GM19455 (cell line): ENCODE data around the gene ADAMTS12.
"Not testable (repeated sequence)": the region's sequence is repeated elsewhere in the genome, so short reads cannot be mapped to it uniquely, and the experiment has no call there.

ENCODE experiments used
- ATAC-seq: cut with Tn5 transposase; IDR thresholded peaks from one replicate; pipeline ENCODE4 v1.9.1; 2021; ENCODE audit not compliant: unreplicated experiment

Gene ADAMTS12

GRCh38 chr5:33604503-33604902 is 287.3 kb downstream of the ADAMTS12 start:
- no peak for ATAC-seq

DNA sequence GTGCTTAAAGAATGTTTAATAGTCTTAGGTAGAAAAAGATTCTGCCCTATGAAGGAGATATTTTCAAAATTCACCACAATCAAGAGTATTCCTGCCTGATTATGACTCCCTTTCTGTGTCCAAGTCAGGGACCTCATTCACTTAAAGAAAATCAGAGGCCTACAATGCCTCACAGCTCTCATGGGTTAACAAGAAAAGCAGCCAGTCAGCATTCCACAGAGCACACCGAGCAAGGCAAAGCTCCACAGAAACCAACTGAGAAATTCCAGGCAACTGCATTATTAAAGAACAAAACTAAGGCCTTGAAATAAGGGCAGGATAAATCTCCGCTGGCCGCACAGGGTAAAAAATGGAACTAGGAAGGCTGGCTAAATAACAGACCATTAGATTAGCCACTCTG is 289.9 kb downstream of the ADAMTS12 start:
- ATAC-seq = no peak

DNA sequence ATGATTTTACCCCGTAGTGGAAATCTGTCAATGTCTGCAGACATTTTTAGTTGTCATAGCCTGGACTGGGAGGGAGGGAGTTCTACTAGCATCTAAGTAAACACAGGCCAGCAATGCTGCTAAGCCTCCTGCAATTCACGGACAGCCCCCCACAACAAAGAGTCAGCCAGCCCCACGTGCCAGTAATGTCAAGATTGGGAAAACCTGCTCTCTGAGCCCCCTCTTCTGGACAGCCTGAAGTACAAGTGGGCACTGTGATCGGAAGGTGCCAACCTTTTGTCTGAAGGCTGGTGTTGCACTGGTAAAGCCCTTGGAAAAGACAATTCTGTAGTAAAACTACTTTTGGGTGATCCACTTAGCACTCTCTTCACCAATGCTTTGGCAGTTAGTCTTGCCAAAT is 296.5 kb downstream of the ADAMTS12 start:
- ATAC-seq = no peak

- ATAC-seq = no peak
These were observed 297.8 kb downstream of the ADAMTS12 start for GRCh38 chr5:33594006-33594405.

- ATAC-seq = no peak
These were observed 299.5 kb downstream of the ADAMTS12 start for GRCh38 chr5:33592245-33592644.

- peak; percentile 90 for ATAC-seq
These were observed 303.0 kb downstream of the ADAMTS12 start for GRCh38 chr5:33588654-33589372.

DNA sequence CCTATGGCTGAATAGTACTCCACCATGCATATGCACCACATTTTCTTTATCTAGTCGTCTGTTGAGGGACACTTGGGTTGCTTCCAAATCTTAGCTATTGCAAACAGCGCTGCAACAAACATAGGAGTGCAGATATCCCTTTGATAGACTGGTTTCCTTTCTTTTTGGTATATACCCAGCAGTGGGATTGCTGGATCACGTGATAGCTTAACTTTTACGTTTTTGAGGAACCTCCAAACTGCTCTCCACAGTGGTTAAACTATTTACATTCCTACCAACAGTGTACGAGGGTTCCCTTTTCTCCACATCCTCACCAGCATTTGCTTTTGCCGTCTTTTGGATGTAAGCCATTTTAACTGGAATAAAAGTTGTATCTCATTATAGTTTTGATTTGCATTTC is 308.5 kb downstream of the ADAMTS12 start:
- ATAC-seq = no peak

- ATAC-seq = no peak
These were observed 309.4 kb downstream of the ADAMTS12 start for GRCh38 chr5:33582417-33582816.

- no peak for ATAC-seq
These were observed 312.0 kb downstream of the ADAMTS12 start for GRCh38 chr5:33579789-33580188.

DNA sequence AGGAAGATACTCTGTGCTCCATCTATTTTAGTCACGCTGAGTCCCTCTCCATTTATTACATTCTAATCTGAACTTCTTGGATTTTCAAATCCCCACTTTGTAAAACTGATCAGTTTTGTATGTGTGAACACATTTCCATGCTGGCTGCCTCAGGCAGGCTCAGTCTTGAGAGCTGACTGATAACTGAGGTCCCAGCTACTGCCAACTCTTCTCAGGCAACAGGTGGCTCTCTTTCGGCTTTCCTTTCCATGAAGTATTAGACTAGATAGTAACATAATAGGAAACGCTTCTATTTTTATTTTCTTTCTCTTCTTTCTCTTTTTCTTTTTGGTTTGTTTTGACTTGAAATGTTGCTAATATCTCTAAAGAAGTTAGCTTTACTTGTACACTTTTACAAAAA is 312.6 kb downstream of the ADAMTS12 start:
- ATAC-seq = no peak

DNA sequence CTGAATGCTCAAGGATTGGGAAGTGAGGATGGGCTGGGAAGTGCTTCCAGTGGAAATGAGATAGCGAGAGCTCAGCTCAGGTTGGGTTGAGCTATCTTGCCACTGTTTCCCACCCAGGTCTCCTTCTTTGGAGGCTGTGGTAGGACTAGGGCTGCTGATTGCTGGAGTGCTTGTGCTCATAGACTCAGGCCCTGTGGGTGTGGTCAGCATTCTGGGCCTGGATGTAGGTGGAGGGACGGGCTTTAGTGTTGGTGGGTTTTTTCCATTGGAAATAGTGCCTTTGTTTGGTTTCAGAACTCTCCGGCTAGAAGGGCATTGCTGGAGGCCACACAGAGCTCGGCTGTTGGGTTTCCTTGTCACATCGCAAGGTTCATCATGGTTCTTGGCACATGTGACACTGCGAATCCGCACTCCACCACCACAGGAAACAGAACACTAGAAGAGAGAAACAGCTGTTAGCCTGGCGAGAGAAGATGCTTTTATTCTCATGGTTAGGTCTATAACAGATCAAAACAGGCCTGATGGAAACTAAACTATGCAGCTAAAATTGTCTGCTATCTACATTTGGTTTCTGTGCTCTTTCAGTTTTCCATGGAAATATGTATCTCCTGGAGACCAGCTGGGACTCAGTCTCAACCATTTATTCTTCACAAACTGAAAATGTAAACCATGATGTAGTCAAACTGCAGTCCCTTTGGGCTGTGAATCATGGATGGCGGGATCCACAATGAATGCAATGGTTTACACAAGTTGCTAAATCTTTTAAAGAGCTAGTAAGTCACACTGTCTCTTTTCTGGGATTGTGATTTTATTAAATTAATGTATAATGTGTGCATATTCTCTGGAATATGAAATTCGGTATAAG is 314.8 kb downstream of the ADAMTS12 start:
- ATAC-seq = no peak

DNA sequence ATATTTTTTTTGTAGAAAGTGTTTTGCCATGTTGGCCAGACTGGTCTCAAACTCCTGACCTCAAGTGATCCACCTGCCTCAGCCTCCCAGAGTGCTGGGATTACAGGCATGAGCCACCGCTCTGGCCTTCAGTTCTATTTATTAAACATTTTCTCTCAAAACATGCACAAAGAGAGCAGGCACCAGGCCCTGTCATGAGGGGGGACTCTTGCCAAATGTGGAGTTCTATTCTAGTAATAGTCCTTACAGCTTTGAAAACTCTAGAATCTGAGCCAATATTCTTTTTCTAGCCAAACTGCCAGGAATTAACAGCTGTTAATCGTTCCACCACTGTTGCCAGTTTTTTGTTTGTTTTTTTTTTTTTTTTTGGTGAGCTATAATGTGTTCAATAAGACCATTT is 326.5 kb downstream of the ADAMTS12 start:
- ATAC-seq = no peak

DNA sequence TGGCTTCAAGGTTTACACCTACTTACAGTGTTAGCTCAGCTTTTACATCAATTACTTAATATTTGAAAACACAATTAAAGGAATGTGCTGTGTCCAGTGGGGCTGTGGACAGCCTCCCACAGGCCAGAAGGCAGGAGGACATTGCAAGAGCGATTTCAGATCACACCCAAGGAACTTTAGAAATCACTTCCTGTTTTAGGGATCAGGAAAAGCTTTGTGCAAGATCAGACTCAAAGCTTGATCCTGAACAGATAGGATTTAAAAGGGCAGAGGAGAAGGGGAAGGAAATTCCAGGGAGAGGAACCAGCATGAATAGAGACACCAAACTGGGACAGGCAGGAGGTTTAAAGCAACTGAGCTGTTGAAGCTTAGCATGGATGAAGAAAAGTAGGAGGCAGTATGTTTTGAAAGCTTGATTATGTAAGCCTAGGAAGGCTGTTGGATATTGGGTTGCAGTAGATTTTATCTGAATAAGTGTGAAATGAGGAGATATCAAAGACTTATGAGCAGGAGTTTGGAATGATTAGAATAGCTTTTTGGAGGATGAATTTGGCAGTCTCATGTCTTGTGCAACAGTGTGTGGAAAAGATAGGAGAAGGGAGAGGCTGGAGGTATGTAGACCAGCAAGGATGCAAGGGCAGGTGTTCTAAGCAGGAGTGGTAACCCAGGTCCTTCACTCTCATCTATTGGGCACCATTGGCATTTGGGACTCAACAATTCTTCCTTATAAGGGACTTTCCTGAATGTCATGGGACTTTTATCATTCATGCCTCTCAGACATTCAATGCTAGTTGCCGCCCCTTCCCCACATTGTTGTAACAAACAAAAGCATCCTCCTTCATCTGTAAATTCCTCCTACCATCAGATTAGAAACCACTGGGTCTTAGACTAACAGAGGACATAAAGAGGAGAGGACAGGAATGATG is 327.5 kb downstream of the ADAMTS12 start:
- ATAC-seq = no peak

- ATAC-seq = no peak
These were observed 328.3 kb downstream of the ADAMTS12 start for GRCh38 chr5:33563530-33563929.

DNA sequence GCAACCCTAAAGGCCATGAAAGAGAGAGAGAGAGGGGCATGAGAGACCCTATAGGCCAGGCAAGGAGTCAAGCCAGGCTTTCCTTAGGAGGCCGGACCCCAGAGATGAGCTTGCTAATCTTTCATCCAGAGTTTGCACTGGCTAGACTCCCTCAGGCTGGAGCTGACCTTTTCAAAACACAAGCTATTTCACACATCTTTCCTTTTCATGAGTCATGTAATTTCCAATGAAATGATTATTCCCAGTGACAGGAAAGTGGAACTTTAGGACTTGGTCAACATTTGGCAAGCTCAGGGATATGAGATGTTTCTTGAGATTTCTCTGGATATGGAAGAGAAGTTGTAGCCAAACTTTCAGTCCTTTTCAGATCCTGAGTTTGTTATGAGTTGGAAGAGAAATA is 333.3 kb downstream of the ADAMTS12 start:
- no peak for ATAC-seq

DNA sequence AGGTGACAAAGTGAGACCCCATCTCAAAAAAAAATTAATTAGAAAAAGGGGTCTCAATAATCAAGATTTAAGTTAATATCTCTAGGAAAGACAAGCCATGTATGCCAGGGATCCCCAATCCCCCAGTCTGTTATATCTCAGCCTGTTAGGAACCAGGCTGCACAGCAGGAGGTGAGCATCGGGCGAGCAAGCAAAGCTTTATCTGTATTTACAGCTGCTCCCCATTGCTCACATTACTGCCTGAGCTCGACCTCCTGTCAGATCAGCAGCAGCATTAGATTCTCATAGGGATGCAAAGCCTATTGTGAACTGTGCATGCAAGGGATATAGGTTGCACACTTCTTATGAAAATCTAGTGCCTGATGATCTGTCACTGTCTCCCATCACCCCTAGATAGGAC is 334.2 kb downstream of the ADAMTS12 start:
- no peak for ATAC-seq

DNA sequence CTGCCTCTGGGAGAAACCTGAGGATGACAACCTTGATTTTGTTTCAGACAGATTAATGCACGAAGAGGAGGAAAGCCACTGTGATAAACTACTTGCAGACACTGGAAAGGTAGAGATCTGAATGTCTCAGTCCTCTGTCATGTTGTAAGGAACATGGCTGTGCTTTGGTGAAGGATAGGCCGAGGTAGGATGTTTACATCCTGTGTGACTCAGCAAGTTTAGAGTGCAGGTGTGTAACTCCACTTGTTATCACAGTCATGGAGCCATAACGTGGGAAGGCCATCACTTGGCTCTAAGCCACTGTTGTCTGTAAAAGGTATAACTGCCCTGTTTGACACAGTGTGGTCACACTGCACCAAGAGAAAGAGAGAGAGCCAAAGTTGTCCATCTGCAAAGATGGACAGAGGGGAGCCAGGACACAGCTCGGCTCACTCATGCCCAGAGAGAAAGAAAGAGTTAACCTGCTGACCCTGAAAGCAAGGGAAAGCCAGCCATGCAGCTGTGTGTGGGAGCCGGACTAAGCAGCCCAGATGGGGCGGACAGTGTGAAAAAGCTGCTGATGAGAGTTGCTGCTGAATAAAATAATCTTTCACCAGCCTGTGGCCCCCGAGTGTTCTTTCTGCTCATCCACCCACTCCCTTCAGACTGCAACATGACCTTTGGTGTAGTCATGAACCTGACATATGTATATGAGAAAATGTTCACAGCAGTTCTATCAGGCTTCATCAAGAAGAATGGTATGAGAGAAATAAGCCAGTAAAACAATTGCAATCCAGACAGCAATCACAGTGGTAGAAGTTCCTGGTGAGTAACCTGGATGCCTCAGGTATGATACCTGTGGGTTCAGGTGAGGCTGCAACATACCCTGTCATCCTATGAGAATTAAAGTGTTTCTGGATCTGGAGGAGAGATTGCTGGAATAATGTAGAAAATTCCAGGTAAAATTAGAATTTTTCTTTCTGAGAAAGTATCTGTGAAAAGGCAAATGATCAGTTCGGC is 335.2 kb downstream of the ADAMTS12 start:
- ATAC-seq = no peak

- ATAC-seq = no peak
These were observed 341.7 kb downstream of the ADAMTS12 start for GRCh38 chr5:33549982-33550567.

GRCh38 chr5:33539790-33540189 is 352.0 kb downstream of the ADAMTS12 start:
- not testable (repeated sequence) for ATAC-seq

- ATAC-seq = no peak
These were observed 352.6 kb downstream of the ADAMTS12 start for GRCh38 chr5:33539212-33539611.
